ENCODE data around the gene ELOVL5.

Gene ELOVL5

GRCh38 chr6:53315086-53315724, 33.5 kb downstream of the ELOVL5 start:
- no peak for TF ChIP-seq CTCF (conservative IDR thresholded peaks at IDR 0.05; ENCODE audit: low read depth, low read length)
- H3K4me3 ChIP-seq (ENCODE audit: low read depth, low read length): no peak overlapping the region
- no peak for DNase-seq (ENCODE audit: low read depth)

- TF ChIP-seq CTCF (conservative IDR thresholded peaks at IDR 0.05; ENCODE audit: low read depth, low read length): no peak
- peak; percentile 88 for DNase-seq (ENCODE audit: low read depth)
- no peak overlapping the region for H3K4me3 ChIP-seq (ENCODE audit: low read depth, low read length)
Observed at GRCh38 chr6:53313784-53314400, 34.9 kb downstream of the ELOVL5 start.

DNA sequence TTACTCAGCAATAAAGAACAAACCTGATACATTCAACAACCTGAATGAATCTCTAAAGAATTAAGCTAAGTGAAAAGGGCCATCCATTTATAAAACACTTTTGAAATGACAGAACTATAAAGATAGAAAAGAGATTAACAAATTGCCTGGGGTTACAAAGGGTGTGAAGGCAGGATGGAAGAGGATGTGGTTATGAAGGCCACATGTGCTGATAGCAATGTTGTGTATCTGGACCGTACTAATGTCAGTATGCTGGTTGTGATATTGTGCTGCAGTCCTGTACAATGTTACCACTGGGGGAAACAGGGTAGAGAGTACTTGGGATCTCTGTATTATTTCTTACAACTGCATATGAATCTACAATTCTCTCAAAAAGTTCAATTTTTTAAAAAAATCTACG, 36.4 kb downstream of the ELOVL5 start:
- no peak for DNase-seq (ENCODE audit: low read depth)
- H3K4me3 ChIP-seq (ENCODE audit: low read depth, low read length): no peak overlapping the region
- TF ChIP-seq CTCF (conservative IDR thresholded peaks at IDR 0.05; ENCODE audit: low read depth, low read length): no peak

GRCh38 chr6:53311586-53311935, 37.2 kb downstream of the ELOVL5 start:
- H3K4me3 ChIP-seq (ENCODE audit: low read depth, low read length): no peak overlapping the region
- TF ChIP-seq CTCF (conservative IDR thresholded peaks at IDR 0.05; ENCODE audit: low read depth, low read length): no peak
- DNase-seq (ENCODE audit: low read depth): no peak

DNA sequence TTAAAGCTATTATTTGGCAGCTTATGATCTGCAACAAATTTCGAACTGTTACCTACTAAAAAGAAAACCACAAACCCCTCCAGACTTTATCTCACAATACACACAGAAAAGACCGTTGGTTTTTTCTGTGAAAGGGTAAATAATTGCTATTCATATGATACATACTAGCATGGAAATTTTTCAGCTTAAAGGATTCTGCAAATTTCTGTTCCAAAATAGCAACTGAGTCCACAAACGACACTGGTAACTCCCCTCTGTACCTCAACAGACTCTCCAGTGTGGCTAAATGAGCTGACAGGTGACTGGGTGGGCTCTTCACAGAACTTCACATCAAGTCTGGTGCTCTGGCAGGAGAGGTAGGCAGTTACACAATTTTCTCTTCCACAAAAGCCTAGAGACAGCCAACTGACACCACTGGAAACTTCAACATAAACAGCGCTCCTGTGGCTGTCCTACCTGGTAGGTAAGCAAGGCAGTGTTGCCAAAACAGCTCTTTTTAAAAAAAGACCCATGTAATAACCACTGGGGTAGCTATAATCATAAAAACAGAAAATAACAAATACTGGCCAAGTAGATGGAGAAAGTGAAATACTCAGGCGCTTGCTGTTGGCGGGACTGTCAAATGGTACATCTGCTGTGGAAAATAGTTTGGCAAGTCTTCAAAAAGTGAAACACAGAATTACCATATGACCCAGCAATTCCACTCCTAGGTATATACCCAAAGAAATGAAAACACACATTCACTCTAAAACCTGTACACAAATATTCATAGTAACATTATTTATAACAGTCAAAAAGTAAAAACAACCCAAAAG, 37.8 kb downstream of the ELOVL5 start:
- DNase-seq (ENCODE audit: low read depth): peak; percentile 43
- no peak for TF ChIP-seq CTCF (conservative IDR thresholded peaks at IDR 0.05; ENCODE audit: low read depth, low read length)
- no peak overlapping the region for H3K4me3 ChIP-seq (ENCODE audit: low read depth, low read length)

GRCh38 chr6:53309901-53310300, 38.8 kb downstream of the ELOVL5 start:
- no peak for DNase-seq (ENCODE audit: low read depth)
- no peak for TF ChIP-seq CTCF (conservative IDR thresholded peaks at IDR 0.05; ENCODE audit: low read depth, low read length)
- H3K4me3 ChIP-seq (ENCODE audit: low read depth, low read length): no peak overlapping the region
